Stromal cell of bone marrow (primary cell): ENCODE data around the gene ZFP82.

Experiments
- DNase-seq: peaks from one replicate; pipeline ENCODE4 v3.0.0-alpha.2; 2012; ENCODE audit warnings: low read depth

The ZFP82 gene

GRCh38 chr19:36371886-36372285 is 46.6 kb downstream of the ZFP82 start:
- DNase-seq = no peak

- DNase-seq = no peak
These were observed 54.6 kb downstream of the ZFP82 start for GRCh38 chr19:36363845-36364244.
